HG03432 (cell line): ENCODE measurements around the gene C2CD4C.
"Not testable (repeated sequence)": the region's sequence is repeated elsewhere in the genome, so short reads cannot be mapped to it uniquely, and the experiment has no call there.

Source experiments
- ATAC-seq: cut with Tn5 transposase; IDR thresholded peaks from one replicate; pipeline ENCODE4 v1.9.1; 2021; ENCODE audit warnings: mild to moderate bottlenecking, moderate library complexity; ENCODE audit not compliant: unreplicated experiment

C2CD4C gene

GRCh38 chr19:369256-369655 is 39.7 kb downstream of the C2CD4C start:
- ATAC-seq: no peak

DNA sequence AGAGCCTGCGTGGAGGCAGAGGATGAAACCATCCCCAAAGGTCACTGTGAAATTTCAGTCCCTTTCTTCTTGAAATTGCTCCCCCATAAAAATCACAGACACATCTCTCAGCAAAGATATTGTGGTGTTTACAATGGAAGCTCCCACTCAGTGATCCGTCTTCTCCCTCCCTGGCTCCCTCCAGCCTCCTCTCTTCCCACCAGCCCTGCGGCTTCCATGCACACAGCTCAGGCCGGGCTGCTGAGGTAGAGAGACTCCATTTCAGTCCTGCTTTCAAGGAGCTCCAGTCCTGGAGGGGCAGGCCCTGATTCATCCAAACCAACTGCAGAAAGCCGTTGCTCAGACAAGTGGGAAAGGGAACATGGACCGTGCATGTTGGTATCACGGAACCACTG is 40.3 kb downstream of the C2CD4C start:
- no peak for ATAC-seq

DNA sequence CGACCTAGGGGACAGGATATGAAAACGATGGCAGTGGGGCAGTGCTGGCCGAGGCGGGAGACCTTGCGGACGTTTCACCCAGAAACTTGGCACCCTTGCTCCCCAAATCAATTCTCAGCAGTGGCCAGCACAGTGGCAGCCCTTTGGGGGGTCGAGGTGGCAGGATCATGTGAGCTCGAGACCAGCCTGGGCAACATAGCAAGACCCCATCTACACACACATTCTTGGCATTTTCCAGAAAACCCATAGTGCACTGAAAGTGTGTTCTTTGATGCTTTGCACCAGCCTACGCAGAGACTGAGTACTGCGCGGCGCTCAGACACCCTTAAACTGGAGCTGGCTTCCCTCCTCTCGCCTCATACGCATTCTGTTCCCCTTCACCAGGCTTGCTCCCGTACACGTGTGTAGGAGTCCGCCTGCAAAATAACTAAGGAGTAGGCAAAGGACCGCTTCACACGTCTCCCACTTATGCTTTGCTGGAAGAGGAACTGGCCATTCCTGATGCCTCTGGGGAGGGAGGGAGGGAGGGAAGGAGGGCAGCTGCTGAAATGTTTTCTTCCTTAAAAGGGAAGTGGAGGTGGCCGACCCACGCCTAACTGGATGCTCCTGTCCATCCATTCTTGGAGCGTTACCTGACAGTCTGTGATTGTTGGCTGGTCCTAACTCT is 40.9 kb downstream of the C2CD4C start:
- no peak for ATAC-seq

- no peak for ATAC-seq
These were observed 41.4 kb downstream of the C2CD4C start for GRCh38 chr19:367561-367960.

- no peak for ATAC-seq
These were observed 42.0 kb downstream of the C2CD4C start for GRCh38 chr19:366951-367350.

DNA sequence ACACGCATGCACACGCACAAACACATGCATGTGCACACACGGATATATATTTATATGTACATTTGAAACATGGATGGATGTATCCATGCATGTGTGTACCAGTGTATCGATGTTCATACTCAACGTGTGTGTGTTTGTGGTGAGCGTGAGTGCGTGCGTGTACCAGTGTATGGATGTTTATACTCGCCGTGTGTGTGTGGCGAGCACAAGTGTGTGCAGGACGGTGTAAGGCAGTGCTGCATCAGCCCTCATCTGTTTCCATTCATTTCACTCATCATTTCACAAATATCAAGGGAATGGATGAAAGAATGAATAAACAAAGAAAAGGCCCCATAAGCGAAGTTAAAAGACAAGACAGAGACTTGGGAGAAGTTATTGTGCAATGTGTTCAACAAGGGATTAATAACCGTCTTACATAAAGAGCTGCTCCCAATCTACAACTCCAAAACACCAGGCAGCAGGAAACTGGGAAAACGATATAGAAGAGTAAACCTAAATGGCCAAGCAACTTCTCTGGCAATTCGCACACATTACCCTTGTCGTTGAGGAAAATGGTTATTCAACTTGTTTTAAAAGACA is 42.7 kb downstream of the C2CD4C start:
- no peak for ATAC-seq

- no peak for ATAC-seq
These were observed 44.3 kb downstream of the C2CD4C start for GRCh38 chr19:364496-365287.

- ATAC-seq: no peak
These were observed 46.3 kb downstream of the C2CD4C start for GRCh38 chr19:362683-363082.

DNA sequence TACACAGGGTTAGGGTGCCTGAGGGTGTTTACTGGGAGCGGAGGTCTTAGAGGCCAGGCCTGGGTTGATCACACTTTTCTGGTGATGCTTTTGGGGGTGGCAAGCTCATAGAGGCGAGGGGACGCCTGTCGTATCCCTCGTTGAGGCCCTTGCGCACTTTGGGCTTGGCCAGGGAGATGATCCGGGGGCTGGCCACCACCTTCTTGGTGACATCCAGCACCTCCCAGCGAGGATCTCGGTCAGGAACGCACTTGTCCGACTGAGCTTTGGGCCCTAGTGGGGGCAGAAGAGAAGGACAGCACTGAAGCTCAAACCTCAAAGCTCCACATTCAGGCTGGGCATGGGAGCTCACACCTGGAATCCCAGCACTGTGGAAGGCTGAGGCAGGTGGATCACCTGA is 46.8 kb downstream of the C2CD4C start:
- ATAC-seq: no peak

DNA sequence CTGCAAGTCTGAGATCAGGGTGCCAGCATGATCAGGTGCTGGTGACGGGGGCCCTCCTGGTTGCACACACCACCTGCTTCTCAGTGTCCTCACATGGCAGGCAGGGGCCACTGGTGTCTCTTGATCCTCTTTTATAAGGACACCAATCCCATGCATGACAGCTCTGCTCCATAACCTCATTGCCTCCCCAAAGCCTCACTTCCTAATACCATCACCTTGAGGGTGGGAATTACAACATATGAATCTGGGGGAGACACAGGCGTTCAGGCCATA is 49.4 kb downstream of the C2CD4C start:
- no peak for ATAC-seq

DNA sequence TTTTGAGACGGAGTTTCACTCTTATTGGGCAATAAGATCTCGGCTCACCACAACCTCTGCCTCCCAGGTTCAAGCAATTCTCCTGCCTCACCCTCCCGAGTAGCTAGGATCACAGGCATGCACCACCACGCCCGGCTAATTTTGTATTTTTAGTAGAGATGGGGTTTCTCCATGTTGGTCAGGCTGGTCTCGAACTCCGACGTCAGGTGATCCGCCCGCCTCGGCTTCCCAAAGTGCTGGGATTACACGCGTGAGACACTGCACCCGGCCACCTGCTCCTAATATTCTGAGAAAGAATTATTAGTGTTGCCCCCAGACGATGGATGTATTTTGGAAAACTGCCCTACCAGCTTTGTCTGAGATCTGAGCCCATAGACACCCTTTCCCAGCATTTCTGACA is 53.4 kb downstream of the C2CD4C start:
- ATAC-seq: not testable (repeated sequence)
